ENCODE measurements around the gene MIOS.

Gene MIOS

GRCh38 chr7:7583731-7584130, 17.0 kb downstream of the MIOS start:
- no peak for DNase-seq (ENCODE audit: low read depth in 2 of 2)

DNA sequence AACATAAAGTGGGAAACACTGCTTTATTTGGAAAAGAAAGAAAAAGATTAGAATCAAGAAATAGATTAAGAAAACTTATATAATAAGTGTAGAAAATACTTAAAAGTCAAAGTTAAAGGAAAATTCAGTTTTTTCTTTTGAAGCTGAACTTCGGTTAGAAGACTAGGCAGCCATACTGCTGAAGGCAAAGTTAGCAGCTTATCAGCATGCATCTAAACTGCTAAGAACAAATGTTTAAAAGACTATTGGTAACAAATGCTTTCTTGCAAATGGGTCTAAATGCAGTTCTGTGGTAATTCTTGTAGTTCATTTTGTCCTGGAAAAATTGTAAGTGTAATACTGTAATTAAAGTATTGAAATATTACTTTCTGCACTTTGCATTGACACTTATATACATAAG, 18.0 kb downstream of the MIOS start:
- no peak for DNase-seq (ENCODE audit: low read depth in 2 of 2)

DNA sequence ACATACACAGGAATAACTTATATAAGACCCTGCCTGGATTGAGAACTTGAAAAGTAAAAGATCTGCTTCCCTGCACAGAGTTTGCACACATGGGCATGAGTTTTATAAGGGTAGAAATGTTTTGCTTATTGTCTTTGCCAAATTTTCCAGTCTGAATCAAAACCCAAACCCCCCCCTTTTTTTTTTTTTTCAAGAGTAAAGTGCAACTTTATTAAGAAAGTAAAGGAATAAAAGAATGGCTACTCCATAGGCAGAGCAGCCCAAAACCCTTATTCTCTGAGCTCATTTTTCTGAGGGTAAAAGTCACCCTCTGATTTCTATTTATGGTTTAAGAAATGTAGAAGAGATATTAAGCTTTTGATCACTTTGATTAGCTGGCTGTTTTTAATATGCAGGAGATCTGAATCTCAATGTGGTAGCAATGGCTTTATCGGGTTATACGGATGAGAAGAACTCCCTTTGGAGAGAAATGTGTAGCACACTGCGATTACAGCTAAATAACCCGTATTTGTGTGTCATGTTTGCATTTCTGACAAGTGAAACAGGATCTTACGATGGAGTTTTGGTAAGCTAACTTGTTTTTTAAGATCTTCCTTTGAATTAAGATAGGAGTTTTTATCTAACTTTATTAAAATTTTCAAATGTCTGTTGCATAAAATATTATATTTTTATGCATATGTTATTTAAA, 18.7 kb downstream of the MIOS start:
- DNase-seq (ENCODE audit: low read depth in 2 of 2) = no peak

GRCh38 chr7:7595451-7595850, 28.8 kb downstream of the MIOS start:
- DNase-seq (ENCODE audit: low read depth in 2 of 2) = no peak

- no peak for DNase-seq (ENCODE audit: low read depth in 2 of 2)
Measured at GRCh38 chr7:7596176-7596575, 29.5 kb downstream of the MIOS start.

DNA sequence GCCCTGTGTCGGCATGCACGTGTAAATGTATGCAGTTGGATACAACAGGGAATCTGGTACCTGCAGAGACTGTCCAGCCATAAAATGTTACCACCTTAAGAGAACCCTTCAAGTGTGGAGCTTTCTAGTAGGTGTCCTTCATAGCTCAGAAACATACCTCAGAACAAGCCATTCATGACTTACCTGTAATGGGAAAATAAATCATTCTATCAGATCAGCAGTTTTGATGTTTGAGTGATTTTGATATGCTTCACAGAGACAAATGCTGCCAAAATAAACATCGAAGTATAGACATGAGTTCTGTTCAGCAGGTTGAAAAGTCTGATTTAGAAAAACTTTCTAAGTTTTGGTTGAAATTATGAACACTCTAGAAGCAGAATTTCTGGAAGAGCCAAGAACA, 40.3 kb downstream of the MIOS start:
- no peak for DNase-seq (ENCODE audit: low read depth in 2 of 2)

DNA sequence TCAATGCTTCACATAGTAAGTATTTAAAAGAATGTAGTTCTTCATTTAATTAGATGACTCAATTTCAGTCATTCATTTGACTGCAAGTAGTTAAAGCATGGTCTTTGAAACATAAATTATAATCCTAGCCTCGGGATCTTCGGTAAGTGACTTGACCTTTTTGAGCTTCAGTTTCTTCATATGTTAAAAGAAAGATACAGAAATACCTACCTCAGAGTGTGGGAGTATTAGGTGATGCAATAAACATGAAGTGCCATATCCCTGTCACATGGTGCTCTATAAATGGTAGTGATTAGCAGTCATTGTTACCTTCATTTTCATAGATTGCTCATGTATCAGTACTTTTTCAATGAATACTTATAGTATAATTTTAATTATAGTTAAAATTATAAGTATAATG, 42.6 kb downstream of the MIOS start:
- DNase-seq (ENCODE audit: low read depth in 2 of 2) = no peak

- DNase-seq (ENCODE audit: low read depth in 2 of 2) = no peak
Measured at GRCh38 chr7:7612519-7612918, 45.8 kb downstream of the MIOS start.

DNA sequence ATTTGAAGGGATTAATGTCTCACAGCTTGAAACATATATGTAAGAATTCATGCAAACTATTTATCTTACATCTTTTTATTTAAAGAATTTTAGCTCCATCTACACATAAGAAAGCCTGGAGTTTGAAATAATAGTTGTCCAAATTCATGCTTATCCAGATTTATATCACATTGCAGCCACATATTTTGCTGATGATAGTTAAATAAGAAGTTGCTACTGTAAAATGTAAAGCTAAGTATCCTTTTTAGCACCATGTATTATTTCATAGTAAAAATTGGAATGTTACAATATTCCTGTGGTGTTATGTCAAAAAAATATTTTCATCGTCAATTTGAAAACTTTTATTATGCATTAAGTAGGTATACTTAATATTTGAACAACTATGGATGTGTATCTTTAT, 46.5 kb downstream of the MIOS start:
- no peak for DNase-seq (ENCODE audit: low read depth in 2 of 2)

GRCh38 chr7:7614018-7614741, 47.5 kb downstream of the MIOS start:
- DNase-seq (ENCODE audit: low read depth in 2 of 2) = no peak

DNA sequence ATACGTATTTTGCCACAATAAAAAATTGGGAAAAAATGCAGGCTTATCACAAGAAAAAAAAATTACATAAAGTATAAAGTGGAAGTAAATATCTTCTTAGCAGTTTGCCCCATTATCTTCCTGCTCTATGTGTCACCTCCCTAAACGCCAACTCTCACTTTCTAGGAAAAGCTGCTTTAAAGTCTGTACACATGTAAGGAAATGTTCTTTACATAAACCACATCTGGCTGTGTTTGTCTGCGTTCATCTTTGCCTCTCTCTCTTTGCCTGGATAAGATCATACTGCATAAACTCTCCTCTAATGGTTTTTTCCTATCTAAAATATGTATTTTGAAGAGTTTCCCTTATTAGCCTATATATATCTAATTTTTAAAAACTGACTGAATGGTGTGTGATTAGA, 50.9 kb downstream of the MIOS start:
- no peak for DNase-seq (ENCODE audit: low read depth in 2 of 2)

GRCh38 chr7:7618410-7618809, 51.7 kb downstream of the MIOS start:
- no peak for DNase-seq (ENCODE audit: low read depth in 2 of 2)

DNA sequence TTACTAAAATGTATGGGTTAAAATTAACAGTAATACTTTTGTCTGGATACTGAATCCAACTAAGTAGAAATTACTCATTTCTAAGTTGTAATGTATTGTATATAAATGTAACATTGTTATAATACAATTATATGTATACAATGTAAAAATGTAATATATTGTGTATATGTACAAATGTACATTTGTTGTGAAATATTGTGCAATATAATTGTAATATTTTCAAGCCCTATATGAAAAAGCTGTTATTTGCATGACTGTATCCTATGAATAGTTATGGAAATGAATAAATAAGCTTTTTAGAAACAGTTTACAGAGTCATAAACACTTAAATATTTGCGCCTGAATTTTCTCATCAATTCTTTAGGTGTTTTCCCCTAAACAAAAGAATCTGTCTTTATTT, 53.6 kb downstream of the MIOS start:
- DNase-seq (ENCODE audit: low read depth in 2 of 2) = no peak

DNA sequence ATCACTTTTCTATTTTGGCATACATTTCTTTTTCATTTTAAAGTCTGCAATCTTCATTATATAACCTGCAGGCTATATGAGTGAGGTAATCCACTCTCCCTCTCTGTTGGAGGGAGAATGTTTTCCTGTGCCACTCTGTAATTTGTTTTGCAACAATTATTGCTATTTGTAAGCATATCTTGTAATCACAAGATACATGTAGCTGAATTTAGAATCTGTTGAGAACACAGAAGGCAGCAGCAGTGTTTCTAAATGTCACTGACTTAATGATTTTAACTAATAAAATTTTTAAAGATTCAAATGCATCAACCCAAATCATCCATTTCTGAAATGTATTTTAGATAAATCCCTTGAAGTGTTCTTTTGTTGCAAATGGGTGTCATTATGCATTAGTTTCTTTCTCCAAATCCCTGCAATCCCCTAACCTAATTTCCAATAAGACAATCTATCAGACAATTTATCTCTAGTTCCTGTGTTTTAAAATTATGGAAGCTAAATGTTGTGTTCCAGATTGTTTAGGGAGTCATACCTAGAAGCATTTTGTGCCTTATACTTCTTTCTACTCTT, 54.0 kb downstream of the MIOS start:
- no peak for DNase-seq (ENCODE audit: low read depth in 2 of 2)

- no peak for DNase-seq (ENCODE audit: low read depth in 2 of 2)
Measured at GRCh38 chr7:7628476-7628875, 61.8 kb downstream of the MIOS start.

DNA sequence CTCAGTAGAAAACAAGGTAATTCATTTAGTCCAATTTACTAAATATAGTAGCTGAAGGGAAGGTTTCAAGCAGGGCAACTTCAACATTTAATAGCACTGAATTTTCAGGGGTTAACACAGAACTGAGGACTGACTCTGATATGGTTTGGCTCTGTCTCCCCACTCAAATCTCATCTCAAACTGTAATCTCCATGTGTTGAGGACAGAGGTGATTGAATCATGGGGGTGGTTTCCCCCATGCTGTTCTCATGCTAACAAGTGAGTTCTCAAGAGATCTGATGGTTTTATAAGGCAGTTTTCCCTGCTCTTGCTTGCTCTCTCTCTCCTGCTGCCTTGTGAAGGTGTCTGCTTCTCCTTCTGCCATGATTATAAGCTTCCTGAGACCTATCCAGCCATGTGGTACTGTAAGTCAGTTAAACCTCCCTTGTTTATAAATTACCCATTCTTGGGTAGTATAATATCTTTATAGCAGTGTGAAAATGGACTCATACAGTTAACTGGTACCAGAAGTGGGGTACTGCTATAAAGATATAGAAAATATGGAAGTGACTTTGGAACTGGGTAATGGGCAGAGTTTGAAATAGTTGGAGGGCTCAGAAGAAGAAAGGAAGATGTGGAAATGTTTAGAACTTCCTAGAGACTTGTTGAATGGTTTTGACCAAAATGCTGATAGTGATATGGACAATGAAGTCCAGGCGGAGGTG, 64.1 kb downstream of the MIOS start:
- DNase-seq (ENCODE audit: low read depth in 2 of 2) = no peak

GRCh38 chr7:7639421-7639820, 72.7 kb downstream of the MIOS start:
- peak in 1 of 2 donors; percentile 6 for DNase-seq (ENCODE audit: low read depth in 2 of 2)

DNA sequence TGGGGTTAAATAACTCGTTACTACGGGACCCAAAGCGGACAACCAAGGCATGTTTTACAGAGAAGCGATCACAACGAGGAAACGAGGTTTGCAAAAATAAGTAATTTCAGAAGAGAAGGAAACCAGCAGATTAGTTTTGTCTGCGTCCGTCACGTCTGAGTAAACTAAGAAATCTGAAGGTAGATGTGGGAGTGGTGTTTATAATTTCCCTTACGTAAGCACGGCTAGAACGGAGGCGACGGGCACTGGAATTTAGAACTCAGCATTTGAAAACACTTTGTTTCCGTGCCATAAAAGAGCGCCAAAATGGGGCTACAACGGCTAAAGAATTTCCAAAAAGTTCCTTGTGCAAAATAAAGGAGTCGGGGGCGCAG, 73.2 kb downstream of the MIOS start:
- peak; percentile 18 to 38 for DNase-seq (ENCODE audit: low read depth in 2 of 2)

GRCh38 chr7:7640221-7641128, 73.8 kb downstream of the MIOS start, which contains the start of gene UMAD1:
TSS of gene UMAD1 (plus strand) at chr7:7640752. CDS start at chr7:7673372, 32,620 bp downstream.
- peak; percentile 93 to 97 for DNase-seq (ENCODE audit: low read depth in 2 of 2)

DNA sequence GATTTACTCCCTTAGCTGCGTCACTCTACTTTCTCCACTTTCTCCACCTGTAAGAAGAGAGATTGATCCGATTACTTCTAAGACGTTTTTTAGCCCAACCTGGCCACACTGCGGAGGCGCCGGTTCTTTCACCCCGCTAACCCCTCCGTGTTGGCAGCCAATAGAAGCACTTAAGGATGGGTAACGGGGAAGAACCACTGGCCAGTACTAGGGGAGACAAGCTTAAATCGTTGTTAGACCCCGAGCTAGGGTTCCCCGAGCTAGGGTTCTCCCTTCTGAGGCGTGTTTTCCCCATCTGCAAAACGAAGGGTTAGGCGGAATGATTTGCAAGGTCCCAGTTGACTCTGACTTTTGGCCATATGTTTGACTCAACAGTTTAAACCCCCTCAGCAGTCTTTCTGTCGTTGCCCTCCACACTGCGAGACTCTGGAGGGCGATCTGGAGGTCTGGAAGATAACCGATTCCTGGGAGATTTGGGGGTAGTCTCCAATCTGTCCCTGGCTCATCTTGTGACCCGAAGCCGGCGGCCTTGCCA, 74.5 kb downstream of the MIOS start:
- no peak for DNase-seq (ENCODE audit: low read depth in 2 of 2)

DNA sequence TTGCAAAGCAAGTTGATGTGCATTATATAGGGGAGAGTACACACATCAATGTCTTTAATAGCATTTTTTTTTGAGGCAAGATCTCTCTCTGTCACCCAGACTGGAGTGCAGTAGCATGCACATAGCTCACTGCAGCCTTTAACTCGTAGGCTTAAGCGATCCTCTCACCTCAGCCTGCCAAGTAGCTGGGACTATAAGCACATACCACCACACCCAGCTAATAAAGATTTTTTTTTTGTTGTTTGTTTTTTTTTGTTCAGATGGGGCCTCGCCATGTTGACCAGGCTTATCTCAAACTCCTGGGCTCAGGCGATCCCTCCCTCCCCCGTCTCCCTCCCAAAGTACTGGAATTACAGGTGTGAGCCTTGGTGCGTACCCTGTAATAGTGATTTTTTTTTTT, 75.4 kb downstream of the MIOS start:
- no peak for DNase-seq (ENCODE audit: low read depth in 2 of 2)
